GM18499 (cell line): ENCODE results near the gene EGFL8.

Experiments
- ATAC-seq: cut with Tn5 transposase; IDR thresholded peaks from one replicate; pipeline ENCODE4 v1.9.1; 2021; ENCODE audit warnings: moderate number of reproducible peaks; ENCODE audit not compliant: insufficient read depth, unreplicated experiment

Gene EGFL8

DNA sequence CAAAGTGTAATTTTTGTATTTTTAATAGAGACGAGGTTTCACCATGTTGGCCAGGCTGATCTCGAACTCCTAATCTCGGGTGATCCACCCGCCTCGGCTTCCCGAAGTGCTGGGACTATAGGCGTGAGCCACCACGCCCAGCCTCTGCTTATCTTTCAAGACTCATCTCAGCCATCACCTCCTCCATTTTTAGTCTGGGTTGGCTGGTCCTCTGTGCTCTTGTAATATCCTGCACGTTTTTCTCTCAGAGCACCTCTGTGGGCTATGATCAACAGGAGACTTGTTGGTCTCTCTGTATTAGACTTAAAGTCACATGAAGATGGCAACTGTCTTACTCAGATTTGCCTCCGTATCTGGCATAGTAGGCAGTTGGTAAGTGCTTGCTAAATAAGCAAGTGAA lies 51.9 kb downstream of the EGFL8 start:
- ATAC-seq: no peak

DNA sequence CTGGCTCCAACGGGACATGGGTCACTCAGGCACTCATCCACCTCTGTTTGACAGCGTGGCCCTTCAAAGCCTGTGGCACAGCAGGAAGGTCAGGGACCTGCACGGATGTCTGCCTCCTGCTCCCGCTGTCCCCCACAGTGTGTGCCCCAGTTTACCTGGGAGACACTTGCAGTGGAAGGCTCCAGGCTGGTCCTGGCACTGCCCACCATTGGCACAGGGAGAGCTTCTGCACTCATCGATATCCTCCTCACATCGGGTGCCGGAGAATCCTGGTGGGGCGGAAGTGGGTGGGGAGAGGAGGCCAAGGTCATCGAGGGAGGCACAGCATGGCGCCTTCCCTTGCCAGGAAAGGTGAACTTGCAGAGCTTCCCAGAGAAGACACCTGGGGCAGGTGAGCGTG lies 52.6 kb downstream of the EGFL8 start:
- ATAC-seq: no peak
